Measurements from ENCODE around the gene AGAP2.

Gene AGAP2

GRCh38 chr12:57766464-57767304 is 28.1 kb upstream of the AGAP2 start, which contains the start of gene CYP27B1:
CYP27B1 (minus strand) TSS chr12:57767078; CDS start chr12:57767041, 37 bp downstream.
- no peak for DNase-seq

DNA sequence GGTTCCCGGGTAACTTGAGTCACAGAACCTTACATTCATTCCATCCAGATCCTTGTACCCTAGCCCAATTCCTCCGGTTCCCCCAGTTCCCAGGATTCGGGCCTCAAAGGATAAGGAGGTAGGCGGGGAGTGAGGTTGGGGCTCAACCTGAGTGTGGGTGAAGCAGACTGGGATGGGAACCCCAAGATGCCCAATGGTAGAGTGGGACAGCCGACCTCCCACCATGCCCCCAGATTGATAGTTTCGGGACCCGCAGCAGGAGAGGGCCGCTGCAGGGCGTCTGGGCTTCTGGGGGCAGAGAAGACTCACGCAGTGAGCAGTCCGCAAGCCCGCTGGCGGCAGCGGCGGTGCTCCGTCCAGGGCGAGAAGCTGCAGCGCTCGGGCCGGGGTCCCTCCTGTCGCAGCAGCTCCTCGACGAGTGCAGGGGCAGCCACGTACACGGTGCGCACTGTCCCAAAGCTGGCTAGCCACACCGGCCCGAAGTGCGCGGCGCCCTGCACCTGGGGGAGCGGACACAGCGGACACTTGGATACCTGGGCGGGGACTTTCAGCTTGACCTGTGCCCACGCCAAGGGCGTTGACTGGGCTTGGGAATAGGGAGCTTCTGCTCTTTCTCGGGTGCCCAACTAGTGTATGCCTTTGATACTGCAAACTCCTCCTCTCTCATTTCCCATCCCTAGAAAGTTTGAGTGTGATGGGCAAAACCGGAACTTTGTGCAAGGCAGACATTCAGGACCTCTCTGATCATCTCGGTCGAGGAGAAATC is 27.3 kb upstream of the AGAP2 start:
- no peak for DNase-seq

- no peak for DNase-seq
Measured at GRCh38 chr12:57765003-57765697, 26.6 kb upstream of the AGAP2 start.

GRCh38 chr12:57764662-57765002 is 26.1 kb upstream of the AGAP2 start:
- DNase-seq = no peak

GRCh38 chr12:57763881-57764661 is 25.5 kb upstream of the AGAP2 start:
- DNase-seq = no peak

- no peak for DNase-seq
Measured at GRCh38 chr12:57762463-57762862, 23.9 kb upstream of the AGAP2 start.

GRCh38 chr12:57761391-57761998 is 23.0 kb upstream of the AGAP2 start:
- DNase-seq = no peak

DNA sequence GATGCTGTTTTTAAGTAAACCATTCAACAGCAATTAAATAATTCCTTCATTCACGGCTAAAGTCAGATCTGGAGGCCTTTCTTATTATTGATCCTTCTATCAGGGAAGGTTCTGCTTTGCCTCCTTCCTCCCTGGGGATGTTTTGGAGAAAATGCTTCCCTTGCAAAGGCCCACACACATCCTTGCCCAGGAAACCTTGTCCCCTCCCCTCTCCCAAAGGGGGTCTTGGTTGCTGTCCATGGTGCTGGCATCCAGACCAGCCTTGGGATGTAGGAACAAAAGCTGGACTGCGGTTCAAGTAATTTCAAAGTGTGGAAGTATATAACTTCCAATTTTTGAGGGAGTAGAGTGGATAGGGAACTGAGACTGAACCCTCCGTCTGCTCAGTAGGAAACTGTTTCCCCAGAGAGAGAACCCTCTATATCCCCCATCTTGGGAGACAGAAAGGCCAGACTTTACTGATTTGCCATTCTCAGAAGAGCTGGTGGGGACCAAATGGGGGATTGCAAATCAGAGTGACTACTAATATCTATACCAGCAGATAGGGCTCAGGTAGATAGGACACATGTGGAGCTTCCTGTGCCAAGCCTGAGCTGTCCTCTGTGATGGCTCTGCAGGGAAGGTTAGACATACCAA is 21.9 kb upstream of the AGAP2 start:
- no peak for DNase-seq

DNA sequence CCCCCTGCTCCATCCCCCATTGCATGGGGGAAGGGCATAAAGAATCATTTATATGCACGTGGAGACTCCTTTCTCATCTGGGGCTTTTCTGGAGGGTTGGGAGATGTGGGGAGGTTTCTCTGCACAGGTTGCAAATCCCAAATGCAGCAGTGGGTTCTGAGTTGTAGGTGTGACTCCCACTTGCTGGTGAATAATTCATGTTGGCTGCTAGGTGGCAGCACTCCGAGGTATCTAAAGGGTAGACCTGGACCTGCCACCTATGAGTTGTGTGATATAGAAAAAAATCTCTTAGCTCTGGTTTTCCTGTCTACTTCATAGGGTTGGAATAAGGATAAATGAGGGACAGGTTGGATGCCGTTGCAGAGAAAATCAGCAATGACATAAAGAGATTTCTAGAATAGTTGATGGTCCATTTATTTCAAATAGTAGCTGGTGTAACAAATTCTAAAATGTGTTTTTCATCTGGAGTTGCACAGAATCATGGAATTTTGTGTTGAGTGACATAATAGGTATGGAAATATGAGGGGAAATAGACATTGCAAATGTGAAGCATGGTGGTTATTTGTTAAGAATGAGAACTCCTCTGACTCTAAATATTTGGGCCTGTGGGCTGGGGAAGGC is 20.9 kb upstream of the AGAP2 start:
- DNase-seq = no peak

DNA sequence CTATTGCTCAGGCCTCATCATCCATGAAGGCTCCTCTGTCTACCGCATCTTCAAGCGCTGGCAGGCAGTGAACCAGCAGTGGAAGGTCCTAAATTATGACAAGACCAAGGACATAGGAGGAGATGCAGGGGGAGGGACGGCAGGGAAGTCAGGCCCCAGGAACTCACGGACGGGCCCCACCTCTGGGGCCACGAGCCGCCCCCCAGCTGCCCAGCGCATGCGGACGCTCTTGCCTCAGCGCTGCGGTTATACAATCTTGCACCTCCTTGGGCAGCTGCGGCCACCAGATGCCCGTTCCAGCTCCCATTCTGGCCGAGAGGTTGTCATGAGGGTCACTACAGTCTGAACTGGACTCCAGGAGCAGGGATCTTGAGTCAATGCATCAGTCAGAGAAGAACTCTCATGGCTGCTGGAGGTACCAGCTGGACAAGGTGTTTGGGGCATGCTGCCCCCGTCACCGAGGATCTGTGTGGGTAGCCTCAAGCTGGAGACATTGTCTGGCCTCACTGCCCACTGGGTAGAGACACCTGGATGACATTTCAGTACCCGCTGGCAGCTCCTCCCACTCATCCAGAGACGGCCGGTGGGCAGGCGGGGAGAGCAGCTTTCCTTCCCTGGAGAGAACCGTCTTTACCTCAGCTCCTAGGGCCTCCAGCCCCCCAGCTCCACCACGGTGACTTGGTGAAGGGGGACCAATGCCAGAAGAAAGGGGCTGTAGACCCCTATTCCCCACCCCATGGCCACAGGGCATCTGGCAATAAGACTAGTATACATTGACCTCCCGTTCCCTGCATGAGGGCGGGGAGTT is 20.2 kb upstream of the AGAP2 start:
- no peak for DNase-seq

DNA sequence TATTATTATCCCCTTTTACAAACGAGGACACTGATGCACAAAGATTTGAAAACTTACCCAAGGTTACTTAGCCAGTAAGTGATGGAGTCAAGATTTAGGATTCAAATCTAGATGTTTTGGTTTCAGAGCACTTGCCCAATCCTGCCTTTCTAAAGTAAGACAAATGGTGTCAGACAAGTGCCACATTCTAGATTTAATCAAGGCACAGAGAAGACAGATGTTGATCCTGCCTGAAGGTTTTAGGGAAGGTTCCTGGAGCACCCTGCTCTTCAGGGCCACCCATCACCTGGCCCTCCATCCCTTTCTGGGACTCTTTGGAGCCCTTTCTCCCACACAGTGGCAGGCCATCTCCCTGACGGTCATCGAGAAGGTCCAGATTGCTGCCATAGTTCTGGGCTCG is 19.2 kb upstream of the AGAP2 start:
- no peak for DNase-seq

DNA sequence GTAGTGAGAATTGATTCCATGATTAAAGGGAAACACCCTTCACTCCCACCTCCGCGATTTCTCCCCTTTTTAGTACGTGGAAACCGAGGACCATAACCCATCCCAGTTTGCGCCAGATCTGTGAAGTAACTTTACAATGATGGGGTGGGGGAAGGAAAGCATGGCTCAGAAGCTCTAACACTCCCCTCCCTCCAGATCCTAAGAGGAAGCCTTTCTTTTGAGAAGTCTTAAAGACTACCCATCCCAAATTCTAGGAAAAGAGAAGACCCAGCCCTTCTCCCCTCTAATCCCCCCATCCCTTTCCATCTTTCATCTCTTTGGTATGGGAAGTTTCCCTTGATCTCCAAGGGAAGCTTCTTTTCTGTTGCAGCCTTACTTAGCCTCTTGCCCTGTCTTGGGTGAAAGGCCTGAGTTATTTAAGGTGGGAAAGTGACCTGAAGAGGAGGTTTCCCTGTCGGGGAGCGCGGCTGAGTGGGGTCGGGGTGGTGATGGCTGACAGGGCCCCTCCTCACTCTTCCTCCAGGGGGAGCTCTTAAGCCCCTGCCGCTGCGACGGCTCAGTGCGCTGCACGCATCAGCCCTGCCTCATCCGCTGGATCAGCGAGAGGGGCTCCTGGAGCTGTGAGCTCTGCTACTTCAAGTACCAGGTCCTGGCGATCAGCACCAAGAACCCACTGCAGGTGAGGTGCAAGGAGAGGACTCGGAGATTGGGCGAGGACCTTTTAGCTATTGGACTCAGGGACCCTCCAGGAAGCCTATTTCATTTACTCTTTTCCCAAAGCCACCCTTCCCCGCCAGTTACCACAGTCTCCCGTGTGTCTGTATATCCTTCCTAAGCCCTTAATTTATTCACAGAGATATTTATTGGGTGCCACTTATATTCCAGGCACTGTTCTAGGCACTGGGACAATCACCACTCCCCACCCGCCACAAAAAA is 18.1 kb upstream of the AGAP2 start:
- DNase-seq = no peak

GRCh38 chr12:57755454-57756372 is 17.2 kb upstream of the AGAP2 start:
- no peak for DNase-seq

GRCh38 chr12:57755194-57755453 is 16.6 kb upstream of the AGAP2 start:
- DNase-seq = no peak

GRCh38 chr12:57754411-57755193 is 16.1 kb upstream of the AGAP2 start, which contains the start of gene MARCHF9:
MARCHF9 (plus strand) TSS chr12:57755103; CDS start chr12:57755529, 426 bp downstream.
- peak; percentile 77 for DNase-seq

DNA sequence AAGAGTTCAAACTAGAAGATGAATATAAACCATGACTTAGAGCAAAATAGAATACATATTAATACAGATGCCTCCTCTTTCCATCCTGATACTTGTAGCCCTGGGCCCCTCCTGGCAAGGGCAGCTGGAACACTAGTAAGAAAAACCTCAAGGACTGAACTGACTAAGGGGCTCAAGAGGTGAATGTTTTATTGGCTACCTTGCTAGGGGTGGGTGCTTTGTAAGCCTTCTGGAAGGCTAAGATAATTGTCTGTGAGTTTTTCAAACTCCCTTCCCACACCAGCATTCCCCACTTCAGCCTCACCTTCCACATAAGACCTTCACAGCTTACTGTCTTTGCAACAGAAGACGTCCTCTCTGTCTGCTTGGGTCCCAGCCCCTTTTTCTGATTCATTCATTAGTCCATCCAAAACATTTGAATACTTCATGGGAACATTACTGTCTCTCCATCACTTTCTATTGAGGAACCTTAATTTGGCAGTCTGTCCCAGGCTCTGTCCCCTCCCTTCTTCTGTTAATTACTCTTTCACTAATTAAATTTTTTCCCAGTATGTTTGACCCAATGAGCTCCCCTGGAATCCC is 15.3 kb upstream of the AGAP2 start:
- no peak for DNase-seq

DNA sequence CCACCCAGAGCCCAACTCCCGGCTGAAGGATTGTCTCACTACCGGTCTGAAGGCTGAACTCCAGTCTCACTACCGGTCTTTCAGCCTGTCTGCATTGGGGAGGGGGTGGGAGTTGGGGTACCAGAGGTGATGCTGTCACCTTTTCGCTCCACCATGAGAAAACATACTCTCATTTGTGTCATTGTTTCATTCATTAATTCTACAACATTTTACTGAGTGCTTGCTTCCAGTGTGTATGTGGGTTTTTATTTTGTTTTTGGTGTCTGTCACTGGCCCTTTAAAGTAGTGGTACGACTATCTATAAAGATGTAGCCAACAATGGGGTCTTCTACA is 14.1 kb upstream of the AGAP2 start:
- DNase-seq = no peak
